HG03280 (cell line): ENCODE results near the gene SASH1.

ENCODE experiments used
- ATAC-seq: cut with Tn5 transposase; IDR thresholded peaks from one replicate; pipeline ENCODE4 v1.9.1; 2021; ENCODE audit warnings: mild to moderate bottlenecking, moderate library complexity; ENCODE audit not compliant: unreplicated experiment

Gene SASH1

DNA sequence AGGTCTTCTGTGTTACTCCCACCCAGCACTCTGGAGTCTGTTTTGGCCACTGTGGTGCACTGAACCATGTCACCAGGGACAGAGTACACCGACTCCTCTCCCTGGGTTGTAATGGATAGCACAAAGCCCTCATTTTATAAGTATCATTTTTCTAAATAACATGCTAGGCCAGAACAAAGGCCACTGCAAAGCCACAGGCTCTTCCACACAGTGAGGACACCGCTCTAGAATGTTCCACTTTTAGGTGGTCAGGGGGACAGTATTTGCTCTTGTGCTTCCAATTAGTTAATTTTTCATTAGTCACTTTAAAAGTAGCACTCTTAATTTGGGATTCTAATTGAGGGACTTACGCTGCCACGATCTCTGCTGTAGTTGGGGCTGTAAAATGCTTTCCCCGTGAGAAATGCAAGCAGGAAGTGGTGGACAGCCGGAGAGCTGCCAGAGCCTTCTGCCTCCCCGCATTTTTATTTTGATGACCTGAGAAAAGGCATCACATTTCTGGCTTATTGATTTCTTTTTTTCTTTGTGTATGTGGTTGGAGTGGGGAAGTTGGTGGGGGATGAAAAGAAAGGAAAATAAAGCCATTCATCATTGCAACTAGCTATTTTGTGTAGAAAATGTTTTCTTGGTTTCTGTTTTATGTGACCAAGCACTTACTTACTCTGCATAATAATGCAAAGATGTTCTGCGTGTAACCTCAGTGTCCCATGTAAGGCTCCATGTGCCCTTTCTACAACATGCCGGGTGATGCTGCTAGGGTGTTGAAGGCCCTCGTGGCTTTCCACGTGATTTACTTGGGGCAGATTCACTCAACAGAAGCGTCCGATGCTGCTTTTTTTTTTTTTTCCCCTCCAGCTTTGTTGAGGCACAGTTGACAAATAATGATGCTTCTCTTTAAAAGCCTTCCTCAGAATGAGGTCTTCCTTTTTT lies 195.9 kb downstream of the SASH1 start:
- ATAC-seq, result no peak

DNA sequence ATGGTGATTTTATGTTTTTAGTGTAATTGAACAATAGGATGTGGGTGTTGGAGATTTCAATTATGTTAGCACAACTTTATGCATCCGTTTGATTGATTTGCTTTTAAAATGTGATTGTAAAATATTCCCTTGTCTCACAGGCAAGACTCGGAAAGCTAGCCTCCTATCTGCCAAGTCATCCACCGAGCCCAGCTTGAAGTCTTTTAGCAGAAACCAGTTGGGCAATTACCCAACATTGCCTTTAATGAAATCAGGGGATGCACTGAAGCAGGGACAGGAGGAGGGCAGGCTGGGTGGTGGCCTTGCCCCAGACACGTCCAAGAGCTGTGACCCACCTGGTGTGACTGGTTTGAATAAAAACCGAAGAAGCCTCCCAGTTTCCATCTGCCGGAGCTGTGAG lies 200.9 kb downstream of the SASH1 start:
- no peak for ATAC-seq

DNA sequence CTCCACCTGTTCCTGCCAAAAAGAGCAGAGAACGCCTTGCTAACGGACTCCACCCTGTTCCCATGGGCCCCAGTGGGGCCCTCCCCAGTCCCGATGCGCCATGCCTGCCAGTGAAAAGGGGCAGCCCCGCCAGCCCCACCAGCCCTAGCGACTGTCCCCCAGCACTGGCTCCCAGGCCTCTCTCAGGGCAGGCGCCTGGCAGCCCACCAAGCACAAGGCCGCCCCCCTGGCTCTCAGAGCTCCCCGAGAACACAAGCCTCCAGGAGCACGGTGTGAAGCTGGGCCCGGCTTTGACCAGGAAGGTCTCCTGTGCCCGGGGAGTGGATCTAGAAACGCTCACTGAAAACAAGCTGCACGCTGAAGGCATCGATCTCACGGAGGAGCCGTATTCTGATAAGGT lies 201.8 kb downstream of the SASH1 start:
- no peak for ATAC-seq

DNA sequence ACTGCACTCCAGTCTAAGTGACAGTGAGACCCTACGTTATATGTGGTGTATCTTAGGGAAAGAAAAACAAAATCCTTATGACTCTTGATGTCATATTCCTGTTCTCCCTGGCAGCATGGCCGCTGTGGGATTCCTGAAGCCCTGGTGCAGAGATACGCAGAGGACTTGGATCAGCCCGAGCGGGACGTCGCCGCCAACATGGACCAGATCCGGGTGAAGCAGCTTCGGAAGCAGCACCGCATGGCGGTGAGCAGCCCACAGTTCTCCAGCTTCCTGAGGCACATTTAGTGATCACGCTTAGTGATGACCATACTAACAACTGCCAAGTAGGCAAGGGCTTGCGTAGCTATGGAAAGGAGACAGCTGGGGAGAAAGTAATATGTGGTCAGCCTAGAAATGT lies 203.3 kb downstream of the SASH1 start:
- no peak for ATAC-seq

DNA sequence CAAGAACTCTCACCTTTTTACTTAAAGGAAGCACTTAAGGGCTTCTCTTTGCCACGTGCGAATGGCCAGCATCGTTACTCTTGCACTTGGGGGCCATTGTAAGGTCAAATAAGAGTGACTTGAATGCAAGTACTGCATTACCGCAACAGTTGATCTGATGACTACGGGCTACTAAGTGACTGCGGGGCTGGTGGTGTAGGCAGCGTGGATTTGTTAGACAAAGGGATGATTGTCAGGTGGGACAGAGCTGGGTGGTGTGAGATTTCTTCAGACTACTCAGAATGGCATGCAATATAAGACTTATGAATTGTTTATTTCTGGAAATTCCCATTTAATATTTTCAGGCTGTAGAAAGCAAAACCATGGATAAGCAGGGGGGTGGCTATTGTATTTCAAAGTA lies 204.5 kb downstream of the SASH1 start:
- no peak for ATAC-seq

DNA sequence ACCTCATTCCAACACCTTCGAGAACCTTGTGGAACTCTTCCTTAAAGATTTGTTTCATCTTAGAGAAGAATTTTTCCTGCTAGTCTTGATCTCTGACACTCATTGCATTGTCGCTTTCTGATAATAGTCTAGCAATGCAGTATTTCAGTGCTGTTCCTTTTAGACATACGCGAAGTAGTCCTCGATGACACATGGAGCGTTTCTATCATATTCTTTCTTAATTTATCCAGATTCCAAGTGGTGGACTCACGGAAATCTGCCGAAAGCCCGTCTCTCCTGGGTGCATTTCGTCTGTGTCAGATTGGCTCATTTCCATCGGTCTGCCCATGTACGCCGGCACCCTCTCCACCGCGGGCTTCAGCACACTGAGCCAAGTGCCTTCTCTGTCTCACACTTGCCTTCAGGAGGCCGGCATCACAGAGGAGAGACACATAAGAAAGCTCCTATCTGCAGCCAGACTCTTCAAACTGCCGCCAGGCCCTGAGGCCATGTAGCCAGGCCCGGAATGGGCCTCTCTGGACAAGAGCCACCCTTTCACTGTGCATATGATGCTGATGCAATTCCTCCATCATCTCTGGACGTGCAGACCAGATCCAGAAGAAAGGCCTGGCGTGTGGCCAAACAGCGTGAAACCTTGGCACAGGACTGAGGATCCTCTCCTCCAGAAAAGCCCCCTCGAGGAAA lies 205.6 kb downstream of the SASH1 start:
- ATAC-seq, result no peak

DNA sequence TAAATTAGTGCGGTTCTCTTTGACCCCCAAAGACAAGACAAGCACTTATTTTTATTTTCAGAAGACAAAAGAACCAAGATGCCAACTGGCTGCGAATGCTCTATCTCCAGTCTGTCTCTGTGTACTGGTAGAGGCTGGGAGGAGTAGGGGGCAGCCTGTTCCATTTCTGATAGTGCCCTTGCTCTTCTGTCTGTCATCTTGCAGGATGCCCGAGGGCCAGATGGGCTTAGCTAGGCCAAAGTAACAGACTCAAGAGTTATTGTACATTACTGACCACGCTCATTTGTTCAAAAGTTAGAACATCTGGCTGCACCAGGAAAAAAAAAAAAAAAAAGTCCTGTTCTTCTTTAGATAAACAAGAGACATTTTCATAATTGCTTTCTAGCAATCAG lies 206.1 kb downstream of the SASH1 start:
- ATAC-seq, result no peak

DNA sequence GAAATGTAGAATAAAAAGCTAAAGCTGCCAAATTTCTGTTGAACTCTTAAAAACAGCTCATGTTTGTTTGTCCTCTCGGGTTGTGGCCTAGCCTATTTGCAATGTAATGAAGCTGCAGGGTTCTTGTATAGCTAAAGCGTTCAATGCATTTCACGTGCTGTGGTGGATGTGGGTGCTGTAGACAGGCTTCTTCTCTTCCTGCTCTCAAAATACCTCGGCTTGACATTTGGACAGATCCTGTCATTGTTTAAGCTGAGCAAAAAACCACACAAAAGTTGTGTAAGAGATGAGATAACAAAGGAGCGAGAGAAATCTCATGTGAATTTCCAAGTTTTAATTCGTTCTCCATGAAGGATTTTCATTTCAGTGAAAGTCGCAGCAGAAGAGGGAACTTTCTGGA lies 207.9 kb downstream of the SASH1 start:
- ATAC-seq, result no peak

DNA sequence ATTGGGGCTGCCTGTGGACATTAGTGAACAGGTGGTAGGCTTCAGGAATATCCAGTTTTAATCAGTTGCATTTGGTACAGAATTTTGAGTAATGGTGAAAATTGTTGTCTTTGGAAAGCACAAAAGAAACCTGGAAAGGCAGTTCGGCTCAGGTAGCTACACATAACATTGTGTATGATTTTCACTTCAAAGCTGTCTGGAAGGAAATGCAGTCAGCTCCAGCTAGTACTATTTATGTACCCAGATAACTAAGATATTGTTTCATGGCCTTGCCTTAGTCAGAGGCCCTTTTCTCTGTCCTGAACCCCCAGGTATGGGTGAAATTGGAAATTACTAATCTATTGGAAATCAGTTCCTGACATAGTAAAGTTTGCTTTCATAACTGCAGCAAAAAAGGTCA lies 208.6 kb downstream of the SASH1 start:
- no peak for ATAC-seq

DNA sequence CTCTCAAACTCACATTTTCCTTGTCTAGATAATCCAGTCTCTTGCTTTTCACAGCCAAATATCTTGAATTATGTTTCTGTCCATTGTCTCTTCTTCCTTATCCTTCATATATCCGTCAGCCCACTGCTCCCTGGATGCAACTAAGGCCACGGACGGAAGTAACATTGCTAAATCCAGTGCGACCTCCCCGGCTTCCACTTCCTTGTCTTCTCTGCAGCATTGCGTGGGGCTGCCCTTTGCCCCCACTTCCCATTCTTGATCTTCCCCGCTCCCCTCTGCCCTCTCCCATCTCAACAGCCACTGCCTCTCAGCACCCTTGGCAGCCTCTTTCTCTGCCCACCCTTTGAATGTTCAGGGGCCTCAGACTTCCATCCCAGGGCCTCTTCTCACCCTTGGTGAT lies 213.8 kb downstream of the SASH1 start:
- ATAC-seq, result no peak

DNA sequence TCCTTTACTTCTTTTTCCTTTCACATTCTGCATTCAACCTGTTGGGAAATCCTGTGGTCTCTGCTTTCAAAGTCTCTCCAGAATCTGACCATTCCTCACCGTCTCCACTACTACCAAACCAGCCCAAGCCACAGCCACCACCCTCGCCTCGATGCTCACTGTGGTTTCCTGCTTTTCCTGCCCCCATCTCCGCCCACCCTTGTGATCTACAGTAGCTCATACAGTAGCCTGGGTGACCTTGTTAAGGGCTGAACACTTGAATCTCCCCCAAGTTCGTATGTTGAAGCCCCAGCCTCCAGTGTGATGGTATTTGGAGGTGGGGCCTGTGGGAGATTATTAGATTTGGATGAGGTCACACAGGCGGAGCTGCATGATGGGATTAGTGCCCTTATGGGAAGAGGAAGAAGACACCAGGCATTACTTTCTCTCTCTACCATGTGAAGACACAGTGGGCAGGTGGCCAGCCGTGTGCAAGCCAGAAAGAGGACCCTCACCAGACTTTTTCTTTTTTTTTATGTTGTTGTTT lies 215.2 kb downstream of the SASH1 start:
- no peak for ATAC-seq

DNA sequence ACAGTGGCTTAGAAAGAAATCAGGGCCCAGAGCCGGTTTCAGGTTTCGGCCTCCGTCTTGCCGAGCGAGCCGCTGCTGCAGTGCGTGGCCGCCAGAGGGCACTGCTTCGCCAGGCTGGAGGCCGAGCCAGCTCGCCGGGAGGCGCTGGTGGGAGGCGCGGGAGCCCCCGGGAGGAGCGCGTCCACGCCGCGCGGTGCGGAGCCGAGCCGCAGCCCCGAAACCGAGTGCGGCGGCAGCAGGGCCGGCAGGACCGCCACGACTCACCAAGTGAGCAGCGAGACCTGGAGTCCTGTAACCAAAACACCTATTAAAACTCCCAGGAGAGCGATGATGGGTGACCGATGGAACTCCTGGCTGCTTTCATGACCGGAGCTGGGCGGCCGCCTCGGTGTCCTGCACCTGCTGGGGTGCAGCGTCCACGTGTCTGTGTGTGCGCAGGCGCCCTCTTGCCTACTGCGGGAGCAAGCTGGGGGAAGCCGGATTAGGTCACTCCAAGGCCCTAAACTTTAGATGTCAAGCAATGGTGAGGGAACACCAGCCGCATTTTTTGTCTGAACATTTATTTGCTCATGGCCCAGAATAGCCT lies 217.3 kb downstream of the SASH1 start:
- no peak for ATAC-seq

DNA sequence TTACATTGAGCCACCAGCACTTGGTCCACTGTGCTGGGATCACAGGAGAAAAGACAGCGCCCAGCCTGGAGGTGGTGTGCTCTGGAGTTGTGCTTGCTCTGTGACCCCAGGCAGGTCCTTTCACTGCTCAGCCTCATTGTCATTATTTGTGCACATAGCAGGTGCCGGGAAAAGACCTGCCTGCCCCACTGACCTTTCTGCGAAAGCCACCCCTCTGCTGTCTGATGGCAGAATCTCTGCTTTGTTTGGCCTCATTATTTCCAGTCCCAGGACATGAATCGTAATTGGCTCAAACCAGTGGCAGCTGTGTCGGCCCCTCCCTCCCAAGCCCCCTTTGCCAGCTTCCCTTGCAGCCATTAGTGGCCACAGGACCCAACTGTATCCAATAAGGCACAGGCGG lies 219.0 kb downstream of the SASH1 start:
- ATAC-seq, result no peak

DNA sequence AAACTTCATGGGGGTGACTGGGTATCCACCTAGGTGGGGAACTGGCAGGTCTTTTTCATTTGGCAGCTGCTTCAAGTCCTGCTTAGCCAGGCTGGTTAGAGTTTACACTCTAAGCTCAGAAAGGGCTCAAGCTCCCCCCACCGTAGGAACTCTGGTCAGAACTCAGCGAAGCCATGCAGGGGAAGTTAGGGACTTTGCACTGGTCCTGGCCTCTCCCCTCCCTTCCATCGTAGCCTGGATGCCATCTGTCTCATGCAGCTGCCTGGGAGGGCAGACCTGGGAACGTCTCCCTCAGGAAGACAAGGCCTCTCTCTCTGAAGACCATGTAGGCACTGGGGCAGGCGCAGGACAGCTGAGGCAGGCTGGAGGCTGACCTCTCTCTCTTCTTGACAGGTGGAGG lies 220.4 kb downstream of the SASH1 start:
- ATAC-seq, result no peak

DNA sequence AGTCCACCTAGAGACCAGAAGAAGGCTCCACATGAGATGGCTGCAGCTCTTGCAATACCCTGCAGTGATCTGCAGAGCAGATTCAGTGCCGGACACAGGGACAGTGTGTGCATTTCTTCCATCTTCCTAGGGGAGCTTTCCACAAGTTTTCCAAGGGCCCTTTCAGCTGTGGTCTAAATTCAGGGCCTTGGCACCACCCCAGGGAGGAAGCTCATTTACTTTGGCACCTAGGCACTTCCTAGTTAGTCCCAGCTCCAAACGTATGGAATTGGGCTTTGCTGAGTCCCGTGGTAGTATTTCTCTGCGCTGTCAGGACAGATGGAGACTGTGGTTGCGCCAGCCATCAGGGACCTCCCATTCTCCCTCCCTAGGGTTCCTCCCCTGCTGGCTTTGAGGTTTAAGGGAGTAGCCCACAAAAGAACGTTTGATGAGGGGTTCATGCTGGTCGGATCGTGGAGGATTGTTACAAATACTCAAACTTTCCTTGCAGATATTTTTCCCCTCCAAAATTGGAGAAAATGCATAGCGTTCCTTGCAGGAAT lies 221.9 kb downstream of the SASH1 start:
- ATAC-seq, result no peak

DNA sequence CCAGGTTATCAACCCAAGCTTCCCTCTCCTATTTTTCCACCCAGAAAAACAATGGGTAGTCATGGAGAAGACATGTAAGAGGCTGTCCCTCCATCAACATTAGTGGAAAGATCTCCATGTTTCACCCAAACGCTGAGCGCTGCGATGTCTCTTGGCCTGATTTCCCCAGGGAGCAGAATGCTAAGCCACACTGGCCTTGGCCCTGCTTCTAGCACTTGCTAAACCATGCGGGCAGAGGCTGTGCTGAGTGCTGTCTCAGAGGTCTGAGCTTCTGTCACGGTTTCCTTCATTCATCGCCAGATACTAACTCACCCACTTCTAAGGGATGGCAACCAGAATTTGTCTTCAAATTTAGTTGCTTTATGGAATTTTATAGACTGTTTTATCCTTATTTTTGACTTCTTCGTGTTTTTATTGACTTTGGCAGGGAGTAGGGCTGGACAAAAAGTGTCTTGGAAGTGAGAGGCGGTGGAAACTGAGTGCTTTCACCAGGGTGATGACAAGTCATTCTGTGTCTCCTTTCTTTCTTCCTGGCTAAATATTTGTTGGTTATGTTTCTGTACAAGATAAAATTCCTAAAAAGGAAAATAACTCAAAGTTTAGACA lies 222.8 kb downstream of the SASH1 start:
- no peak for ATAC-seq

DNA sequence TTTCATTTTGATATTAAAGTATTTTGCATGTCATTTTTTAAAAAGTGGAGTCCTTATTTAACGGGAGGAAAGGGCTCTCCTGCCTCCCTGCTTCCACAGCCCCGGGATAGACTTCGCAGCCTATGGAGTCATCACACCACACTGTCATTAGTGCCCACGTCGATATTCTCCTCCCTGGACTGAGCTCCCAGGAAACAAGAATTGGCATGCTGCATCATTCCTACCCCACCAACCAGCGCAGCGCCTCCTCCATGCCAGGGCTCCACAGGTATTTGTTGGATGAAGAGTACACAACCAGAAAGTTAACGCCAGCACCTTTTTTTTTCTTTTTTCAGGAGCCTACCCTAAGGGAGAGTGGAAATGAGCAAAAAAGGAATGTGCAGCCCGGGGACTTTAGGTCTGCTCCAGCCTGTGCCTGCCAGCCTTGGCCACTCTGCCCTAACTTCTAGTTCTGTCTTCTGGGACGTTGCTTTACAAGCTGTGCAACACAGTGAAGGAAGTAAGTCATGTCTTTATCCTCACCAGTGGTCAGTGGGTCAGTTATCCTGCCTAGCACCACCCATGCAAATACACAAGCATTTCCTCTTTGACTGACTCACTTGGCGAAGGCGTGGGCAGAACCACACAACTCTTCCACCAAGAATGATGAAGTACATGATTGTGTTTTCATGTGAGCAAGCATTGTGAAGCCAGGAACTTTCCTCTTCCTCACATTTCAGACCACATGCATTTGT lies 223.5 kb downstream of the SASH1 start:
- no peak for ATAC-seq

DNA sequence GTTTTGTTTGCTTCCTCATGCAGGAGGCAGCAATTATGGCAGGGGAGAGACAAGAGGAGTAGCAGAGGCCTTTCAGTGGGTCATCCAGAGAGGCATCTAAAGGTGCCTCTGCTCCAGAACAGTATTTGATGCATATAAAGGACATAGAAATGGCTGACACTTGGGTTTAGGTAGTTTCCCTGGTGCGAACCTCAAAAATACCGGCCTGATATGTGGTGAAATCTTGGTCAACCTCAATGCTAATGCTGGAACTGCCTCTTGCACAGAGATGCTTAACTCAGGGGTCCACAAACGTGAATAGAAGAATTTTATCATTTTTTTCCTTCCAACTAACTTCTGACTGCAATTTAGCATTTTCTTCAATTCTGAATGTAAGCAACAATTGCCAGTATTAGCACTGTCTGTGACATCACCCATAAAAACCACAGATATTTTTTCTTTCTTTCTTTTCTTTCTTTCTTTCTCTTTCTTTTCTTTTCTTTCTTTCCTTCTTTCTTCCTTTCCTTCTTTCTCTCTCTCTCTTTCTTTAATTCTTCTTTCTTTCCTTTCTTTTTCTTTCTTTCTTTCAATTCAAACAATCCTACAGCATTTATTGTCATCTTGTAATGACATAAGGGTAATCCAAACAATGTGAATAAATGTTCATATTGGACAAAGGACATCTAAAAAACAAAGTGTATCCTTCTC lies 224.2 kb downstream of the SASH1 start:
- no peak for ATAC-seq

DNA sequence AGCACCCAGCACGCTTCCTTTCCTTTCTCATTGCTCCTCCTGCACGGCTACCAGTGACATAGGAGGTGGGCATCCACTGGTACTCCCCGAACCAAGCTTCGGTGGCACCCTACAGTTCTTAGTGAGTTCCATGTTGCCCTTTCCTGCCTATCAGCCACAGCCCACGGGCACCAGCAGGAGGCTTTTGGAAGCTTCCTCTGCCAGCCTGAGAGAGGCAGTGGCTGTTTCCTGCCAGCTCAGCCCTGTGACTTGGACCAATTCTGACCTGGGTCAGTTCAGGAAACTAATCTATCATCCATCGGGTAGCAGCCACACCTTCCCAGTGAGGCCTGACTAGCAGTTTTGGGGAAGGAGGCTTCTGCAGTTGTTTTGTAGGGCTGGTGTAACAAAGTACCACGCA lies 227.8 kb downstream of the SASH1 start:
- no peak for ATAC-seq
